GM19351 (cell line): ENCODE measurements around the gene LASP1.

ENCODE experiments used
- ATAC-seq: cut with Tn5 transposase; IDR thresholded peaks from one replicate; pipeline ENCODE4 v1.9.1; 2021; ENCODE audit warnings: mild to moderate bottlenecking, moderate library complexity; ENCODE audit not compliant: unreplicated experiment

Gene LASP1

DNA sequence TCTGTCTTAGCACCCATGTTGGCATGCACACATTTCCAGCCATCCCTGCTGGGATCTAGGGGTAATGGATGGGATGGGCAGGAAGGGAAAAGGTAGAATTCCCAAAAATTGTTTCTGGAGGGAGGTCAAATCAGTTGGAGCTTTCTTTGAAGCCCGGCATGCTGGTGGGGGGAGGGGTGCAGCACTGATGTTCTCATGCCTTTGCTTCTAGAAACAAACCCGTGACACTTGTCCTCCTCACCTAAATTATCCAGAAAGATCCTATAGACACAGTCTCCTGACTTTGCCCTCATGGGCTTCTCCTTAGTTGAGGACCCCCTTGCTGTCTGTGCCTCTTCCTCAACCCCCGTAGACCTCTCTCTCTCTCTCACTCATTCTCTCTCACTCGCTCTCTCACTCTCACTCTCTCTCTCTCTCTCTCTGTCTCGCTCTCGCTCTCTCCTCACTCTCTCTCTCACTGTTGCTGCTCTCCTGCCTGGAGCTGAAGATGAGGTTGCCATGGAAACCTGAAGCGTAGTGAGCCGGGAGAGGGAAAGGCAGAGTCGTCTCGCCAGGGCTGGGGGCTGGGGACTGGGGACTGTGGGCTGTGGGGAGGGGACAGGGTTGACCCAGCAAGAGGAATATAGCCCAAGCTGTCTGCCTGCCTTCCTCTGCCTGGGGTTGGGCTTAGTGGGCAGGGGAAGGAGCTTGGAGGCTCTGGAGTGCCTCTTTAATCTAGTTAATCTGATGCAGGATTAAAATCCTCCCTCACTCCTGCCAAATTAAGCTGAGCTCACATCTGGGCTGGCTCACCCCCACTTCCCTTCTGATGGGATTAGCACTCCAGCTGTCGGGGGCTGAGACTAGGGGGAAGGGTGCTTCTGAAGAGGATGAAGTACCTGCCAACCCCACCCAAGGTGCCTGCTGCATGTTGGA, 16.1 kb downstream of the LASP1 start:
- ATAC-seq: no peak

DNA sequence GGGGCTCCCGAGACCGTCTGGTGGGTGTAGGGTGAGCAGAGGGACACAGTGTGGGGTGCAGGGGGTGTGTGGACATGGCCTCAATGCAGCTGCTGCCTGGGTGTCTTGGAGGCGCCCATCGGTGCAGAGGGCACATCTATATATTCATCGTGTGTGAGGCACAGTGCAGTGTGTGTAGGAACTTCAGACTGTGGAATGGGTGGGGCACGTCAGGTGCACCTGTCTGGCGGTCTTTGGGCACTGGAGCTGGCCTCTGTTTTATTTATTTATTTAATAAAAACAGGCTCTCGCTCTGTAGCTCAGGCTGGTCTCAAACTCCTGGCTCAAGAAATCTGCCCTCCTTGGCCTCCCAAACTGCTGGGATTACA, 16.8 kb downstream of the LASP1 start:
- ATAC-seq: no peak

DNA sequence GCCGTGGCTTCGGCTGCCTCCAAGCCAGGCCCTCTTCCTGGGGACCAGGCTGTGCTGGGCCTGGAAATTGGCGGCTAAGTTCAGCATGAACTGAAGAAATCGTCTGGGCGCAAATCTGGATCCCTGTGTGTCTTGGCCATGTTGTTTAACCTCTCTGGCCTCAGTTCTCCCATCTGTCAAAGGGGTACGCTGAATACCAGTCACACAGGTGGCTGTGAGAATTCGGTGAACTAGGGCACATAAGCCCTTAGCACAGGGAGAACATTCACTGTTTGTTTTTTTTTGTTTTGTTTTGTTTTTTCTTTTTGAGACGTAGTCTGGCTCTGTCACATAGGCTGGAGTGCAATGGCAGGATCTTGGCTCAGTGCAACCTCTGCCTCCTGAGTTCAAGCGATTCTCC, 19.0 kb downstream of the LASP1 start:
- no peak for ATAC-seq

DNA sequence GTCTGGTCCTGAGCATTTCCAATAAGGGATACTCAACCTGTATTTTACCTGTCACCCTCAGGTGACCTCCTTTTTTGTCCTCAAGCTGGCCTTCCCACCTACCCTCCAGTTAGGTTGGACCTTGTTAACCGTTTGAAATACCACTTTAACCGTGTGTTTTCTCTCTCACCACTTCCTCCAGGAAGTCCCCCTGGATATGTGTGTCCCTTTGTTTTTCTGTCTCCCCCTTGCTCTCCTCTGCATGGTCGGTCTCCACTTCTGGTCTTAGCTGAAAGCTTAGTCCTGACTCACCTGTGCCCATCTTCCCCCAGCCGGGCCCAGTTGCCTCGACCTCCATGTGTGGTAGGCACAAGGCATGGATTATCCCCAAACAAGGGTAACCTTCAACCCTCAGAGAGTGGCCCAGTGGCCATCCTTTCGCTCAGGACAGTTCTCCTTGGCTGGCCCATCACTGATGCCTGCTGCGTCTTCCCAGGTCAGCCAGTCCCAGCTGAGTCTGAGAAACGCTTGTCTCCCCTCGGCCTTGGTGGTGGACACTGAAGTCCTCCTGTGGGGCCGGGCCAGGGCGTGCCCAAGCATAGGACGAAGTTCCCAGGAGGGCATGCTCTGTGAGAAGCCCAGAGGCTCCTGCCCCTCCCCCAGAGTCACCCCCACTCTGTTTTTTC, 20.0 kb downstream of the LASP1 start:
- no peak for ATAC-seq

DNA sequence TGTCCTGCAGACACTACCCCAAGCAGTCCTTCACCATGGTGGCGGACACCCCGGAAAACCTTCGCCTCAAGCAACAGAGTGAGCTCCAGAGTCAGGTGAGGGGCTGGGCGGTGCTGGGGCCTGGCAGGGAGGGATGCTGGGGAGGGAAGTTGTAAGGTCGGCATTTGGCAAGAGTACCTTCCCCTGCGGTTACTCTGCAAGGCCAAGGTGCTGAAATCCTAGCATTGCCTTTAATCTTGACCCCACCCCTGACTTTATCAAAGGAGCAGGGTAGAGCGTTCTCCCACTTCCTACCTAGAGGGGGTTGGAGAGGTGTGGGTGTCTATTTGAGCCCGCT, 20.5 kb downstream of the LASP1 start:
- ATAC-seq: no peak

DNA sequence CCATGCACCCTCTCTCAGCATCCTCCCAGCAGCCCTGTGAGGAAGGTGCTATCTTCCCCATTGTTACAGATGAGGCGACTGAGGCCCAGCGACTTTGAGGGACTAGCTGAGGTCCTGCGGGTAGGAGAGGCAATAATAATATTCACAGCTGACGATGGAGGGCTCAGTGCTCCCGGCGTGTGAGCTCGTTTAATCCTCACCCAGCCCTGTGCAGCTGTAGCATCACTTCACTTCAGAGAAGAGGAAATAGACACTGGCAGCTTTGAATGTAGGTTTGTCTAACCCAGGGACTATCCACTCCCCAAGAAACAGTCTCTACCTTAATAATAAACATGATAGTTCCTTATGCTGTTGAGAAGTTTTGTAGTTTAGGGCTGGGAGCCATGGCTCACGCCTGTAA, 21.6 kb downstream of the LASP1 start:
- no peak for ATAC-seq

DNA sequence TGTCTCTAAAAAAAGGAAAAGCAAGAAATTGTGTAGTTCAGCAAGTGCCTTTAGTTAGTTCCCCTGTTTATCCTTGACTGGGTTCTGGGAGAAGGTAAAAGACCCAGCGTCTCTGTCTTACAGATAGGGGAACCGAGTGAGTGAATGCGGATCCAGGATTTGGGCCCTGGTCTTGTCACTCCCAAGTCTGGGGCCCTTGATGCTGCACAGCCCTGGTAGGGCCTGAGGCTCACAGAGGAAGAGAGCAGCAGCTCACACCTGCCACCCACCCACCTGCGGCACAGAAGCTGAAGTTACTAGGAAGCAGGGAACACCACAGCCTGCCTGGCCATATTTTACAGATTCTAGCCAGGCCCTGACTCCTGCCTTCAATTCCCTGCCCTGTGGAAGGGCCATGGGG, 22.2 kb downstream of the LASP1 start:
- no peak for ATAC-seq

DNA sequence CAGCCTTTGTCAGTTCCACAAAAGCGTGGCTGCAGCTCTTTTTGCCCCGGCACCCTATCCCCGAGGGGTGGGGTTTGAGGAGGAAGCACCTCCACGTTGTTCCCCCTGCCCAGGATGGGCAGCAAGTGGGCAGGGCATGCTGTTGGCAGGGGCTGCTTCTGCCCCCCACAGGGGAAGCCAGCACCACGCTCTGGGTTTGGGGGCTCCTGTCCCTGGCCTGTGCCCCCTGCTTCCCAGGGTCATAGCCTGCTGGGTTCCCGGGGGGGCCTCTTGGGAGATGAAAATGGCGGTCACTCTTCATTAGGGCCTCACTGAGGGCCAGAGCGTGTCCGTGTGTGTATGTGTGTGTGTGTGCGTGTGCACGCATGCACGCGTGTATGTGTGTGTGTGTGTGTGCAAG, 22.8 kb downstream of the LASP1 start:
- ATAC-seq: no peak

DNA sequence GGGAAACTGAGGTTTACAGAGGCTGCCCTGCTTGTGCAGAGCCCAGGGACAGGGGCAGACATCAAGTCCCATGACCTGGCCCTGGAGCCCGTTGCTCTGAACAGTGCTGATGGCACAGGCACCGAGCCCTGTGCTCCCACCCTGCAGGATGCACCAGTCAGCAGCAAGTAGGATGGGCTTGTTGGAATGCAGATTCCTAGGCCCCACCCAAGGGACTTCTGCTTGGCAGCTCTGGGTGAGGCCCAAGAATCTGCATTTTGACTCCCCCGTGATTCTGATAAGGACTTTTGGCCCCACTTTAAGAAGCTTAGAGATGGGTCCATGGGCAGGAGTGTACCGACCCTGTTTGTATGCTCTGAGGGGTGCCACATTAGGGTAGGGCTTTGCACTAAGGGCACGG, 23.3 kb downstream of the LASP1 start:
- ATAC-seq: no peak

DNA sequence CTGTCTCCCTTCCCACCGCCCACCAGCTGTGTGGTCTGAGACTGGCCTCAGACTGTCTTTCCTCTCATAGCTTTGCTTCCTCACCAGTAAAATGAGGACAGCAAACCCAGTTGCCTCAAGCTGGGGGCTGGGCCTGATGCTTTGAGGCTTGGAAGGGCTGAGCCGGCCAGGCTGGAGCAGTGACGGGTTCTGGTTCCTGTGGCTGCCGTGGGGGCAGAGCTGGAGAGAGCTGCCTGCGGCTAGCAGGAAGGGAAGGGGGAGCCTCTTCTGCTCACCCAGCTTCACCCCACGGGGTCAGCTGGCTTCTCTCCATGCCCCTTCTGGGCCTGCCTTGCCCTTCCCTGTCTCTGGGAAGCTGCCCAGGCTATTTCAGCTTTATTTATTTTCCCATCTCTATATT, 23.7 kb downstream of the LASP1 start:
- no peak for ATAC-seq

DNA sequence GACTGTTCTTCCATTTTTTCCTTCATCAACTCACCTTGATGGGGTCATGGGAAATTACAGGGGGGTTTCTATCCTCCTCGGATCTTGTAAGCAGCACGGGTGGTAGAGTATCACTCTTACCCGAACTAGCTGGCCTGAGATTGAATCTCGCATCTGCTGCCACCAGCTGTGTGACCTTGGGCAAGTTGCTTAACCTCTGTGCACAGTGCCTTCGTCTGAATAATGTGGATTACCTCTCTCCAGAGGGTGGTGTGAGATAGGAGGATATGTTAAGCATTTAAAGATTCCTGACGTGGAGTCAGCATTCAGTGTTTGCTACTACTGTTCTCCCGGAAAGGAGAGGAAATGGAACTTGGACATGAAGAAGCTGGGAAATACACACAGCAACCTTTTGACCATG, 24.4 kb downstream of the LASP1 start:
- ATAC-seq: no peak

DNA sequence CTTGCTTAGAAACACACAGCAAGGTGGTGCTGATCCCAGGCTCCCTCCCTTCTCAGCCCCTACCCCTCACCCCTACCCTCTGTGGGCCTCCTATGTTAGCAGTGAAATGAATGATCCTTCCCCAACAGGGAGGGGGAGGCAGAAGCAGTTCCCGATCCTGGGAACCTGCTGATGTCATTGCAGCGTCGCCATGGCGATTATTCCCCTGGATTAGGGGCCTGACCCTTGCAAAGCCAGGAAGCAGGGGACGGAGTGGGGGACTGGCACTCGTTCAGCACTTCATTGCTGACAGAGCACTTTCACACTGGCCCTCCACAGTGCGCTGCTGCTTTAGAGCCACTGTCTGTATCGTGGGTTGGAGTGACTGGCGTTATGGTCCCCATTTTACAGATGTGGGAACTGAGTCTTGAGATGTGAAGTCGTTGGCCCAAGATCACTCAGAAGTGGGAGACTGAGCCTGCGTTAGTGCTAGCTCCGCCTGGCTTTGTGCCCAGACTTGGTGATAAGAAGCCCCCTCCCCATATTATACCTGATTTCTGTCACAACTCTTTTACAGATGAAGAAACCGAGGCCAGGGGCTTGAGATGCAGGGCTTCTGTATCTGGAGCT, 26.6 kb downstream of the LASP1 start:
- no peak for ATAC-seq

DNA sequence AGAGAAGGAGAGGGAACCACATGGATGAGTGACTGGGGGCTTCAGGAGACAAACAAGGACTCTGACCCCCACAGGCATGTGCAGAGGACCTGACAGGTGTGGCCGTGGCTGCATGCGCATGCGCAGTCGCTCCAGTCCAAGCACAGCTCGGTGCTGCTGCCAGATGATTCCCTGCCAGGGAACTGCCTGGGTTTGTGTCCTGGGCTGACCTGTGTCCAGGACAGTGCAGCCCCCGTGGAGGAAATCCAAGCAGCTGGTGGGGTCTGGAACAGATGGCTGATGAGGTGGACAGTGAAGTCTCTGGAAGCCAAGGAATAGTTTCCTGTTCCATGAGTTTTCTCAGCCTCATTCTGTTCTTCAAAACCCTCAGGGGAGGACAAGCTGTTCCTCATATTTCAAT, 27.3 kb downstream of the LASP1 start:
- no peak for ATAC-seq

DNA sequence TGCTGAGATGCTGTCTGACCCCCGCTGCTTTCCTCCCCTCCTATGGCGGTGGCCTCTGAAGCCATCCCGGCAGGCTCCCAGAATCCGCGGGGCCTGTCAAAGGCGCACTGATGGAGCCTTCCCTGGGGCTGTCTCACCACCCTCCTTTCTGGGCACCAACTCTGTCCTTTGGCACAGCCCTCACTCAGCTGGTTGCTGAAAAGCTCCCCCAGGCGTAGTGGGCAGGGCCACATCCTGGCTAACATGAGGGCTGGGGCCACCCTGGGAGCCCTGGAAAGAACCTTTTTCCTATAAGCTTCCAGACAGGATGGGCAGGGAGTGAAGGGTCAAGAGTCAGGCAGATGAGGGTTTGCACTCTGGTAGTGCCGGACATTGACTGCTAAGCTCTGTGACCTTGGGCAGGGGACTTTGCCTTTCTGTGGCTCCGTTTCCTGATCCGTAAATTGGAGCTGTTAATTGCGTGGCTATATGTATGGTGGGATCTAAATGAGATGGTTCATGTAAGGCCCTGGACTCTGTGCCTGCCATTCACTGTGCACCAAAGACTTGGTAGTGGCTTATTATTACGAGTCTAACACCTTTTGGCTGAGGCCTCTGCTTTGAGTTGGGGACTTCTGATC, 27.9 kb downstream of the LASP1 start:
- no peak for ATAC-seq

DNA sequence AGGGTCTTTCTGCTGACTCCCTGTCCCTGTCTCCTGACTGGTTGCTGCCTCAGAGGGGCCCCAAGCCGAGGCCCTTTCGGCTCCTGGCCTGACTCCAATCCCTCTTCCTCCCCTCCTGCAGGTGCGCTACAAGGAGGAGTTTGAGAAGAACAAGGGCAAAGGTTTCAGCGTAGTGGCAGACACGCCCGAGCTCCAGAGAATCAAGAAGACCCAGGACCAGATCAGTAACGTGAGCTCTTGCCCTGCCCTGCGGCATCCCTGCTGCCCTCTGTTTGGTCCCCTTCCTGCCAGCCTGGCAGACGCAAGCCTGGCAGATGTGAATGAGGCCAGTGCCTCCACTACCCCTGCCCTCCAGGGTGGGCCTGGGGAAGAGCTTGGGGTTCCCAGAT, 28.4 kb downstream of the LASP1 start:
- ATAC-seq: peak; percentile 3

DNA sequence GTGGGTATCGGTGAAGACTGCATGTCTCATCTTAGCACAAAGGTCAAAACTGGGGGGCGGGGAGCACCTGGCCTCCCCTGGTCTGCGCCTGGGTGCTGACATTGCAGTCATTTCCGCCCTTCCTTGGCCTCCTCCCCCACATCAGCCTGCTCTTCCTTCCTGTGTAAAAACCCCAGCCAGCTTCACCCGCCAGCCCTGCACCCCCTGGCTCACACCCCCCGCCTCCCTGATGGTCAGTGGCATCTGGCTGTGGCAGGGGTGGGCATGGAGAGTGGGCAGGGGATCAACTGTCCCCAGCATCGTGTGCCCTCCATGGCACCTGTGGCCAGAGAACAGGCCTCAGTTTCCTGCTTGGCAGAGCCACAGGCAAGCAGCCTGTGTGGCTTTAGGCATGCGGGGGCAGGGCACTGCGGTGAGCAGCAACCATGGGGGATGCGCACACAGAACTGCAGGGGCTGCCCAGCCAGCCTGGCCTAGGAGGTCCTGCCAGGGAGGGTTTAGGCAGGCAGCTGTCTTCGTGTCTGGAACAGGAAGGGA, 29.0 kb downstream of the LASP1 start:
- peak; percentile 84 for ATAC-seq

DNA sequence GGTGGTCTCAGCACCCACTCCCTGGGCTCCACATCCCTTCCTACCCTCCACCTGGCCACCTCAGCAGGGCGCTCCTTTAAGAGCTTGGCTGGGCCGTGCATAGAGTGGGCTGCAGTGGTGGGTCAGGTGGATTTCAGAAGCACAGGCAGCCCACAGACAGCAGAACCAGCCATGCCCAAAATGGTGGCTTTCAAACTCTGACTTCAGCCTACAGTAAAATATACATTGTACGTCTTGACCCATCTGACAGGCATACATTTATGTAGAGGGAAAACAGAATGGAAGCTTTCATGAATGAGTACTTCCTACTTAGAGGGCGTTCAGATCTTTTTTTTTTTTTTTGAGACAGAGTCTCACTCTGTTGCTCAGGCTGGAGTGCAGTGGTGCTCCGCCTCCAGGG, 29.6 kb downstream of the LASP1 start:
- no peak for ATAC-seq

DNA sequence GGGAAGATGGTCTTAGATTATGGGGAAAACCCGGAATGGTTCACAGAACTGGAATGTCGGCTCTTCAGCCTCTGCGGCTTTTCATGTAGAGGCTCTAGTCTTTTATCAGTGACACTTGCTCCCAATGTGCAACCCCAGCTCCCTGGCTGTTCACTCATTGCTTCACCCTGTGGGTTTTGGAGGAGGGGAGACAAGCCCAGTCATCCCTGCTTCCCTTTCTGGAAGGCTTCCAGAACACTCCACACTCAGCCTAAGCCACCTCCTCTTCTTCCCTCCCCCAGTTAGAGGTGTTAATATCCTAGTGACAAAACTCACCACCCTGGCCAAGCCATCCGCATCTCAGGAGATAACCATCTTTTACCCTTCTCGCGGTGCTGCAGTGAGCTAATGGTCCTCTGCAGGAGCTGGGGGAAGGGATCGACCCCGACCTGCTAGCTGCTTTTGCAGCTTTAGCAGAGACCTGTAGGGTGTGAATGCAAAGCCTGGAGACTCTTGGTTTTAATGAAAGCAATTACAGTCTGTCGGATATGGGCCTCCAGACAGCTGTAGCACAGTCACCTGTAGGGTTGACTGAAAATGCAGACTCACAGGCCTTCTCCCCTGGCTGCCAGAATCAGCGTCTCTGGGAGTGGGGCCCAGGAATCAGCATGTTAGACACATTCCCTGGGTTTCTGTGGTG, 31.3 kb downstream of the LASP1 start:
- no peak for ATAC-seq

DNA sequence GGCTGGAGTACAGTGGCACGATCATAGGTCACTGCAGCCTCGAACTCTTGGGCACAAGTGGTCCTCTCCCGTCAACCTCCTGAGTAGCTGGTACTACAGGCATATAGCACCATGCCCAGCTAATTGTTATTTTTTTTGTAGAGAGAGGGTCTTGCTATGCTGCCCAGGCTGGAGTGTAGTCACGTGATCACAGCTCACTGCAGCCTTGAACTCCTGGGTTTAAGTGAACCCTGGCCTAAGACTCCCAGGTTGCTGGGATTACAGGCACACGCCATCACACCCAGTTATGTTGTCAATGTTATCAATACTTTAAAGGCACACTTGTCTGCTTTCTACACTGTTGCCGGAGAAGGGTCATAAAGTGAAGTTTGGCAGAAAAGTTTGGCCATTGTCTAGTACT, 33.5 kb downstream of the LASP1 start:
- no peak for ATAC-seq

DNA sequence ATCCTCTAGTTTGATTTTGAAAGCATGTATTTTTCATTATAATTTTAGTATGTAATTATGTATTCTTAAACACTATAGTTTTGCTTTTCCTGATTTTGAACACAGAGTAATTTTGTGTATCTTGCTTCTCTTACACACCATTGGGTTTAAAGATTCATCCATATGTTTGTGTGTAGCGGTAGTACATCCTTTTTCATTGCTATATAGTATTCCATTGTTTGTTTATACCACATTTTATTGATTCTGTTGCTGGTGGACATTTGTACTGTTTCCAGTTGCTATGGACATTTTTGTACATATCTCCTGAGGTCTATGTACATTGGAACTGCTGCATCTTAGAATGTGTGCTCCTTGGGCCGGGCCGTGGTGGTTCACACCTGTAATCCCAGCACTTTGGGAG, 35.0 kb downstream of the LASP1 start:
- no peak for ATAC-seq

DNA sequence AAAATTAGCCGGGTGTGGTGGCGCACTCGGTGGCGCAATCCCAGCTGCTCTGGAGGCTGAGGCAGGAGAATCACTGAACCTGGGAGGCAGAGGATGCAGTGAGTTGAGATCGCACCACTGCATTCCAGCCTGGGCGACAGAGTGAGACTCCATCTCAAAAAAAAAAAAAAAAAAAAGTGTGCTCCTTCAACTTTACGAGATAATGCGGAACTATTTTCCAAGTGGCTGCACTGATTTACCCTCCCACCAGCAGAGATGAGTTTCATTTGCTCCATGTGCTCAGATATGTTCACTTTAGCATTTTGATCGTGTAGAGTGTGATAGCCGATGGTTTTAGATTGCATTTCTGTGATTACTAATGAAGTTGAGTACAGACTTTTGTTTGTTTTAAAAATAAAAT, 35.5 kb downstream of the LASP1 start:
- ATAC-seq: no peak
